RWPE2 (cell line): ENCODE measurements around the gene FBXO36.
A peak's percentile ranks its signal among the peaks of the same experiment; 100 is the strongest.

Experiments used
- ATAC-seq: fragments of 200-7000 bp; cut with Tn5 transposase; 3 replicates; pipeline ENCODE4 v1.9.1; 2021; ENCODE audit warnings: low read depth
- DNase-seq: peaks from one replicate; pipeline ENCODE4 v3.0.0-alpha.2; 2020; ENCODE audit warnings: low spot score
- H3K27ac ChIP-seq: fragments of 450-650 bp; 2 replicates; pipeline ENCODE4 v1.5.1; 2017; ENCODE audit warnings: mild to moderate bottlenecking; ENCODE audit not compliant: poor library complexity, severe bottlenecking
- H3K27me3 ChIP-seq: fragments of 250-450 bp; sonication (Bioruptor Pico); 2 replicates; pipeline ENCODE4 v1.5.1; 2021; ENCODE audit warnings: mild to moderate bottlenecking, moderate library complexity; ENCODE audit not compliant: insufficient read depth, poor library complexity, severe bottlenecking
- H3K36me3 ChIP-seq: fragments of 250-450 bp; sonication (Bioruptor Pico); 2 replicates; pipeline ENCODE4 v1.5.1; 2020; ENCODE audit warnings: low read depth, mild to moderate bottlenecking, moderate library complexity
- H3K4me1 ChIP-seq: fragments of 250-450 bp; sonication (Bioruptor Pico); 2 replicates; pipeline ENCODE4 v1.5.1; 2021; ENCODE audit warnings: mild to moderate bottlenecking, moderate library complexity; ENCODE audit not compliant: insufficient read depth, poor library complexity, severe bottlenecking
- H3K4me3 ChIP-seq: fragments of 250-450 bp; sonication (Bioruptor Pico); 2 replicates; pipeline ENCODE4 v1.5.1; 2021; ENCODE audit warnings: mild to moderate bottlenecking, moderate library complexity; ENCODE audit not compliant: severe bottlenecking
- H3K9me3 ChIP-seq: fragments of 250-450 bp; sonication (Bioruptor Pico); 2 replicates; pipeline ENCODE4 v1.5.1; 2021; ENCODE audit warnings: mild to moderate bottlenecking, moderate library complexity; ENCODE audit not compliant: severe bottlenecking
- CTCF ChIP-seq: fragments of 450-650 bp; IDR thresholded peaks from one replicate; pipeline ENCODE4 v1.5.1; 2017; ENCODE audit warnings: mild to moderate bottlenecking, moderate library complexity; ENCODE audit not compliant: poor library complexity, severe bottlenecking

The FBXO36 gene

GRCh38 chr2:229909090-229909489 is 13.2 kb upstream of the FBXO36 start:
- DNase-seq = no peak
- H3K4me3 ChIP-seq = no peak overlapping the region
- no peaks in the 10 kb centered on the region for H3K9me3 ChIP-seq
- no peak overlapping the region for H3K27ac ChIP-seq
- H3K4me1 ChIP-seq = no peaks in the 10 kb centered on the region
- no peak for TF ChIP-seq CTCF
- no peaks in the 10 kb centered on the region for H3K27me3 ChIP-seq
- ATAC-seq = no peak
- peaks cover 54% of the 10 kb centered on the region for H3K36me3 ChIP-seq

GRCh38 chr2:229910147-229910831 is 12.0 kb upstream of the FBXO36 start:
- Histone ChIP-seq H3K4me3 (no peak overlapping the region), H3K4me1 (no peaks in the 10 kb centered on the region), H3K36me3 (peaks cover 44% of the 10 kb centered on the region), H3K9me3 (no peaks in the 10 kb centered on the region), H3K27ac (no peak overlapping the region), H3K27me3 (no peaks in the 10 kb centered on the region)
- no peak for TF ChIP-seq CTCF
- no peak for ATAC-seq
- no peak for DNase-seq

- Histone ChIP-seq H3K36me3 (peaks cover 40% of the 10 kb centered on the region), H3K27me3 (no peaks in the 10 kb centered on the region), H3K4me3 (no peak overlapping the region), H3K27ac (no peak overlapping the region), H3K9me3 (no peaks in the 10 kb centered on the region), H3K4me1 (no peaks in the 10 kb centered on the region)
- ATAC-seq (peak; percentile 63), DNase-seq (no peak)
- peak; percentile 47 for TF ChIP-seq CTCF
Observed at GRCh38 chr2:229910832-229911412, 11.4 kb upstream of the FBXO36 start.

GRCh38 chr2:229914171-229914570 is 8.1 kb upstream of the FBXO36 start:
- H3K4me3 ChIP-seq = no peak overlapping the region
- H3K9me3 ChIP-seq = no peaks in the 10 kb centered on the region
- no peak for TF ChIP-seq CTCF
- ATAC-seq = no peak
- no peak overlapping the region for H3K27ac ChIP-seq
- H3K4me1 ChIP-seq = no peaks in the 10 kb centered on the region
- no peaks in the 10 kb centered on the region for H3K27me3 ChIP-seq
- H3K36me3 ChIP-seq = peaks cover 40% of the 10 kb centered on the region
- no peak for DNase-seq

GRCh38 chr2:229917793-229918192 is 4.5 kb upstream of the FBXO36 start:
- Histone ChIP-seq H3K9me3 (no peaks in the 10 kb centered on the region), H3K27me3 (no peaks in the 10 kb centered on the region), H3K4me1 (no peaks in the 10 kb centered on the region), H3K27ac (no peak overlapping the region), H3K36me3 (peaks cover 27% of the 10 kb centered on the region), H3K4me3 (no peak overlapping the region)
- ATAC-seq (no peak), DNase-seq (no peak)
- no peak for TF ChIP-seq CTCF
